Activated CD4-positive, CD25-positive, alpha-beta regulatory T cell treated with anti-CD3 and anti-CD28 coated beads, Interleukin-2, amount 50 U/mL, for 24 hours (primary cell): ENCODE data around the gene SHC2.

Experiments used
- ATAC-seq, 2 donors: fragments of 150-1000 bp; cut with Tn5 transposase; one replicate each; pipeline ENCODE4 v1.10.0; 2021; ENCODE audit warnings: mild to moderate bottlenecking in 1 of 2, moderate library complexity in 1 of 2

The SHC2 gene

DNA sequence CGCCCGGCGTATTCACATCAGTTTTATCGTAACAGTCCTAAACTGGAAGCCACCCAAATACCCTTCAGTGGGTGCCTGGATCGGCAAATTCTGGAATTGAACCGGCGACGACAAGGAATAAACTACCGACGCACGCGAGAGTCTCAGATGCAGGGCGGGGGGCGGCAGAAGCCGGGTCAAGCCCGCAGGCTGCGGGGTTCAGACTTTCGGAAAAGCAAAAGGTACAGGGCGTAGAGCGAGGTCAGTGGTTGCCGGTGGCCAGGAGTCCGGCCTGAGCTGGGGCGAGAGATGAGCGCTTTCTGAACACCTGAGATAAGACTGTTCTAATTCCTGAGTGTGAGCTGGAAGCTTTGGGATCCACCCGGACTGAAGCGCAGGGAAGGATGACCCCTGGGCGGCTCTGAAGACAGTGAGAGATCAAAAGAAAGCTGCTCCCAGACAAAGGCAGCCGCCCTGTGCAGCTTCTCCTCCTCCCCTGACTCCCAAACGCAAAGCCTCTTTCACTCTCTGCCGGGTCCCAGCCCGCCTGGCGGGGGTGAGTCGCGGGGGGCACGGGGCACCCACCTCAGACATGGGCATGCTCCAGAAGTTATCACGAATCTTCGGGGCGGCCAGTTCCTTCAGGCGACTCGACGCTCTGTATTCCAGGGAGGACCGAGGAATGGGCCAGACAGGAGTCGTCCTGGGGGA is 90.0 kb downstream of the SHC2 start:
- no peak for ATAC-seq

DNA sequence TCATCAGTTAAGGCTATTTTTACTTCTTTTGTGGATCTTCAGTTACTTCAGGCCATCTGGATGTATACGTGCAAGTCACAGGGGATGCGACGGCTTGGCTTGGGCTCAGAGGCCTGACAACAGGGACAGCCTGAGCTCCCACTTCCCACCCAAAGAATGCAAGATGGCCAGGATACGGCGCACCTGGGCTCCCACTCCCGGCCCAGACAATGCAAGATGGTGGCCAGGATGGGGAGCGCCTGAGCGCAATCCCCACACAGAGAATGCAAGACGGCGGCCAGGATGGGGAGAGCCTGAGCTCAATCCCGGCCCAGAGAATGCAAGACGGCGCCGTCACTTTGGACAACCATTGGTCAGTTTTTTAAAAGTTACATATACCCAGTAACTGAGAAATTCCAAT is 91.0 kb downstream of the SHC2 start:
- no peak for ATAC-seq

DNA sequence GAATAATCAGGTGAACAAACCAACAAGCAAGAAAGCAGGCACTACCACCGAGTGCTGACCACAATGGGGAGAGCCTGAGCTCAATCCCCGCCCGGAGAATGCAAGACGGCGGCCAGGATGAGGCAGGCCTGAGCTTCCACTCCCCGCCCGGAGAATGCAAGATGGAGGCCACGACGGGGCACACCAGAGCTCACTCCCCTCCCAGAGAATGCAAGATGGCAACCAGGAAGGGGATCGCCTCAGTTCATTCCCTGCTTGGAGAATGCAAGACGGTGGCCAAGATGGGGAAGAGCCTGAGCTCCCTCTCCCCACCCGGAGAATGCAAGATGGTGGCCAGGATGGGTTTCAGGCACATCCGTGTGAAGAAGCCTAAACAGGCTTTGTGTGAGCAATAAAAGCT is 91.6 kb downstream of the SHC2 start:
- ATAC-seq, result no peak

DNA sequence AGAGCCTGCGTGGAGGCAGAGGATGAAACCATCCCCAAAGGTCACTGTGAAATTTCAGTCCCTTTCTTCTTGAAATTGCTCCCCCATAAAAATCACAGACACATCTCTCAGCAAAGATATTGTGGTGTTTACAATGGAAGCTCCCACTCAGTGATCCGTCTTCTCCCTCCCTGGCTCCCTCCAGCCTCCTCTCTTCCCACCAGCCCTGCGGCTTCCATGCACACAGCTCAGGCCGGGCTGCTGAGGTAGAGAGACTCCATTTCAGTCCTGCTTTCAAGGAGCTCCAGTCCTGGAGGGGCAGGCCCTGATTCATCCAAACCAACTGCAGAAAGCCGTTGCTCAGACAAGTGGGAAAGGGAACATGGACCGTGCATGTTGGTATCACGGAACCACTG is 92.2 kb downstream of the SHC2 start:
- no peak for ATAC-seq

GRCh38 chr19:367963-368629 is 92.7 kb downstream of the SHC2 start:
- no peak for ATAC-seq

GRCh38 chr19:367561-367960 is 93.3 kb downstream of the SHC2 start:
- ATAC-seq, result no peak

GRCh38 chr19:366951-367350 is 93.9 kb downstream of the SHC2 start:
- ATAC-seq, result no peak
